OCI-LY7 (cell line): ENCODE data around the gene ZNF14. TPM values are rescaled to one million over a fixed set of nuclear protein-coding genes. Genes with fewer than 3 reads are reported as not detected.

Experiments
- BruUV-seq: library from RNA; stranded (reverse); fragments of 400-500 nt; replicated peaks from 2 replicates; lab custom pipeline; 2021; lab: Mats Ljungman, UMichigan
- CTCF ChIA-PET: fragments of 300-600 bp; sonication (Branson Sonifier 250); formaldehyde crosslinking; loops from one replicate; lab custom pipeline; 2022; ENCODE audit warnings: antibody characterized with exemption; ENCODE audit not compliant: unreplicated experiment; lab: Charles Lee
- POLR2A ChIA-PET: fragments of 300-600 bp; sonication (Branson Sonifier 250); formaldehyde crosslinking; loops from one replicate; lab custom pipeline; 2022; ENCODE audit warnings: antibody characterized with exemption; lab: Charles Lee
- DNase-seq: peaks from one replicate; pipeline ENCODE4 v3.0.0-alpha.2; 2015; ENCODE audit warnings: low spot score
- H2AFZ ChIP-seq: fragments of 200-600 bp; sonication (generic), shearing (Covaris generic); 2 replicates; pipeline ENCODE4 v1.6.1; 2014; ENCODE audit warnings: mild to moderate bottlenecking, antibody characterized with exemption, low read length, moderate library complexity
- H3K27ac ChIP-seq: fragments of 200-600 bp; sonication (generic); 2 replicates; pipeline ENCODE4 v1.5.1; 2014; ENCODE audit warnings: mixed run types, low read depth, mild to moderate bottlenecking, moderate library complexity, low read length, inconsistent platforms; ENCODE audit not compliant: poor library complexity, severe bottlenecking
- H3K36me3 ChIP-seq: fragments of 200-600 bp; sonication (generic); 2 replicates; pipeline ENCODE4 v1.6.1; 2014; ENCODE audit warnings: mild to moderate bottlenecking, antibody characterized with exemption, low read length, moderate library complexity, mixed read lengths; ENCODE audit not compliant: insufficient read depth
- H3K4me1 ChIP-seq: fragments of 200-600 bp; sonication (generic); 2 replicates; pipeline ENCODE4 v1.5.1; 2014; ENCODE audit warnings: mild to moderate bottlenecking, low read length; ENCODE audit not compliant: insufficient read depth, poor library complexity, severe bottlenecking
- H3K4me2 ChIP-seq: fragments of 200-600 bp; sonication (generic); 2 replicates; pipeline ENCODE4 v1.6.1; 2014; ENCODE audit warnings: mild to moderate bottlenecking, low read length
- H3K4me3 ChIP-seq: fragments of 200-600 bp; sonication (generic); 2 replicates; pipeline ENCODE4 v1.5.1; 2014; ENCODE audit warnings: mild to moderate bottlenecking, low read depth, low read length; ENCODE audit not compliant: poor library complexity, severe bottlenecking
- H3K79me2 ChIP-seq: fragments of 200-600 bp; sonication (generic); 2 replicates; pipeline ENCODE4 v1.6.1; 2016; ENCODE audit warnings: low read depth, mild to moderate bottlenecking, low read length, moderate library complexity, mixed read lengths; ENCODE audit not compliant: insufficient read depth
- H3K9me2 ChIP-seq: fragments of 200-600 bp; sonication (generic); 2 replicates; pipeline ENCODE4 v1.6.1; 2016; ENCODE audit warnings: mild to moderate bottlenecking, low read length, mixed read lengths; ENCODE audit not compliant: insufficient read depth
- H3K9me3 ChIP-seq: fragments of 200-600 bp; sonication (generic); 2 replicates; pipeline ENCODE4 v1.6.1; 2014; ENCODE audit warnings: mild to moderate bottlenecking, mixed run types, low read length, mixed read lengths
- H4K20me1 ChIP-seq: fragments of 200-600 bp; sonication (generic); 2 replicates; pipeline ENCODE4 v1.6.1; 2014; ENCODE audit warnings: mild to moderate bottlenecking, antibody characterized with exemption, low read length, moderate library complexity, mixed read lengths; ENCODE audit not compliant: insufficient read depth
- EZH2phosphoT487 ChIP-seq: fragments of 200-600 bp; sonication (generic); IDR thresholded peaks from 2 replicates; pipeline ENCODE4 v1.6.1; 2018; ENCODE audit warnings: low read depth, borderline replicate concordance, mild to moderate bottlenecking, mixed run types, antibody characterized with exemption, low read length, moderate library complexity, mixed read lengths
- intact Hi-C: fragments of 100-400 bp; cut with micrococcal nuclease; formaldehyde crosslinking; loops from one replicate; pipeline ENCODE4 v1.10.0; 2022; ENCODE audit not compliant: unreplicated experiment
- total RNA-seq, 2 experiments: library from RNA; depleted of rRNA in 1 of 2; stranded (reverse); fragments of >200 nt in 1 of 2; shearing (Covaris generic) in 1 of 2; gene quantifications; 2 replicates each; pipeline ENCODE4 v1.2.3, GENCODE V29; 2014 to 2022
- TF ChIP-seq, protein P1 (sequence below): fragments of 200-600 bp; sonication (generic); conservative IDR thresholded peaks from 2 replicates; pipeline ENCODE4 v1.5.1; 2014; ENCODE audit warnings: mild to moderate bottlenecking, antibody characterized with exemption, low read length, moderate library complexity, mixed read lengths

ZNF14 gene
- total RNA-seq, 2 experiments from 2014 or later: 4.5 to 7.0 TPM

DNA sequence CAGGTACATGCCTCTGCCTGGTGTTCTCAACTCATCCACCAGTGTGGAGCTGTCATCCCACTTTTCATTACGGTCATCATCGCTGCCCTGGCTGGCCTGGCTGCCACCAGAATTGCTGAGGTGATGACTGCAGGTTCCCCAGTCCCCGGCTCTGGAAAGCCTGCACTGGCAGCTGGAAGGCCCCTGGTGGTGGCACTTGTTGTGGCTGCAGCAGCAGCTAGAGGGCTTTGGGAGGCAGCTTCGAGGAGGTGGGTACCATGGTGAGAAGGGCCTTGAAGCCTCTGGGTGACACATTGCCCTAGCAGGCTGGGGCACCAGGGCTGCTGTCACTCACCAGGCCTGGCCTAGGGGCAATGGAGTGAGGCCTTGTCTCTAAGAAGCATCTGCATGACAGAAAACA is 25.3 kb upstream of the ZNF14 start:
- no TSS peak for BruUV-seq
- no peak overlapping the region for H3K4me2 ChIP-seq
- H3K4me1 ChIP-seq: no peaks in the 10 kb centered on the region
- no peaks in the 10 kb centered on the region for H3K79me2 ChIP-seq
- H3K4me3 ChIP-seq: no peak overlapping the region
- ChIA-PET CTCF (no interaction called here), POLR2A (interaction anchor here (0.6 kb wide), 1 partner anchor 55 kb away, joined by 3 read pairs; no protein-coding TSS in a partner anchor)
- TF ChIP-seq, protein P1, sequence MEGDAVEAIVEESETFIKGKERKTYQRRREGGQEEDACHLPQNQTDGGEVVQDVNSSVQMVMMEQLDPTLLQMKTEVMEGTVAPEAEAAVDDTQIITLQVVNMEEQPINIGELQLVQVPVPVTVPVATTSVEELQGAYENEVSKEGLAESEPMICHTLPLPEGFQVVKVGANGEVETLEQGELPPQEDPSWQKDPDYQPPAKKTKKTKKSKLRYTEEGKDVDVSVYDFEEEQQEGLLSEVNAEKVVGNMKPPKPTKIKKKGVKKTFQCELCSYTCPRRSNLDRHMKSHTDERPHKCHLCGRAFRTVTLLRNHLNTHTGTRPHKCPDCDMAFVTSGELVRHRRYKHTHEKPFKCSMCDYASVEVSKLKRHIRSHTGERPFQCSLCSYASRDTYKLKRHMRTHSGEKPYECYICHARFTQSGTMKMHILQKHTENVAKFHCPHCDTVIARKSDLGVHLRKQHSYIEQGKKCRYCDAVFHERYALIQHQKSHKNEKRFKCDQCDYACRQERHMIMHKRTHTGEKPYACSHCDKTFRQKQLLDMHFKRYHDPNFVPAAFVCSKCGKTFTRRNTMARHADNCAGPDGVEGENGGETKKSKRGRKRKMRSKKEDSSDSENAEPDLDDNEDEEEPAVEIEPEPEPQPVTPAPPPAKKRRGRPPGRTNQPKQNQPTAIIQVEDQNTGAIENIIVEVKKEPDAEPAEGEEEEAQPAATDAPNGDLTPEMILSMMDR: peak; percentile 42; the same call in 1 of the 2 replicates
- TF ChIP-seq EZH2phosphoT487: no peak
- no peak overlapping the region for H3K27ac ChIP-seq
- no peaks in the 10 kb centered on the region for H3K9me2 ChIP-seq
- H3K9me3 ChIP-seq: no peaks in the 10 kb centered on the region
- no peaks in the 10 kb centered on the region for H3K36me3 ChIP-seq
- H2AFZ ChIP-seq: no peak overlapping the region
- no peaks in the 10 kb centered on the region for H4K20me1 ChIP-seq
- intact Hi-C loops: no loop called here
- peak; percentile 16 for DNase-seq

DNA sequence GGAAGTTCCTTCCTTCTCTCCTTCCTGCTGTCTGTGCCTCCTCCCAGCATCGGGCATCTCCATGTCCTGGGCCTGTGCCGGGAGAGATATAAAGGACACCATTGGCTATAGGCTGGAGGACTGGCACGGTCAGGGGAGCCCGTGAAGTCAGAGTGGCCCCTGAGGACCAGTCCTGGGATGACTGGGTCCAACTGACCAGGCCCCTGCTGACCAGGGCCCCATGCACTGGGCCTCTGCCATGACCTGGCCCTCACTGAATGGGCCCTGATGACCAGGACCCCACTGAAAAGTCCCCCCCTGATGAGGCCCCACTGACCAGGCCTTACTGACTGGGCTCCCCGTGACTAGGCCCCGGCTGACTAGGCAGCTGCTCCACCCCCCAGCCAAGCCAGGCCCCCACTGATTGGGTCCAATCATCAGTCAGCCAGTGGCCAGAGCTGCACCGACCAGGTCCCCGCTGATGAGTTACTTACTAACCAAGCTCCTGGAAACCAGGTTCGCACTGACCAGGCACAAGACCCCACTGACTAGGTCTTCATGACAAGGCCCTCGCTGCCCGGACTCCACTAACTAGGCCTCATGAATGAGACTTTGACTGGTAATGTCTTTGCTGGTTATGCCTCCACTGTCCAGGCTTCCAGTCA is 20.0 kb upstream of the ZNF14 start:
- Histone ChIP-seq H3K4me3 (no peak overlapping the region), H3K9me3 (no peaks in the 10 kb centered on the region), H3K4me2 (no peak overlapping the region), H2AFZ (no peak overlapping the region), H3K9me2 (no peaks in the 10 kb centered on the region), H4K20me1 (no peaks in the 10 kb centered on the region), H3K27ac (no peak overlapping the region), H3K79me2 (no peaks in the 10 kb centered on the region), H3K36me3 (no peaks in the 10 kb centered on the region), H3K4me1 (no peaks in the 10 kb centered on the region)
- POLR2A ChIA-PET: no interaction called here
- intact Hi-C loops: no loop called here
- CTCF ChIA-PET: no interaction called here
- TF ChIP-seq EZH2phosphoT487: no peak
- TF ChIP-seq, protein P1: no peak
- no peak for DNase-seq
- BruUV-seq: no TSS peak

DNA sequence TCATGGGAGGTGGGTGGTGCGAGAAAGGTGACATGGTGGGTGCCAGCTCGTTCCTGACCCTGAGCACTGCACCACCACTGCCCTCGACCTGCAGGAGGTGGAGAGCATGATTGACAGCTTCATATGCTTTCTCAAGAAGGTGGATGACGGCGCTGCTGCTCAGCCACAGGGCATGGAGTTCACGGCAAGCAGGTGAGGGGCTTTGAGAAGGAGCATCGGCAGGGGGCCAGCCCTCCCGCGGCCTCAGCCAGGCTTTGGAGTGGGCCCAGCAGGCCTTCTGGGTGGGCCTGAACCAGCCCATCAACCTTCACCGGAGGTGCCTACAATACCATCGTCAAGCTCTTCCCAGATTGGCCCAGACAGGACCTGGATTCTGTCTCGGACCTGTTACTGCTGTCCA is 18.9 kb upstream of the ZNF14 start:
- Histone ChIP-seq H3K4me3 (no peak overlapping the region), H3K9me2 (no peaks in the 10 kb centered on the region), H2AFZ (no peak overlapping the region), H3K9me3 (no peaks in the 10 kb centered on the region), H3K36me3 (no peaks in the 10 kb centered on the region), H3K4me1 (no peaks in the 10 kb centered on the region), H3K79me2 (no peaks in the 10 kb centered on the region), H3K4me2 (no peak overlapping the region), H3K27ac (no peak overlapping the region), H4K20me1 (no peaks in the 10 kb centered on the region)
- ChIA-PET CTCF (no interaction called here), POLR2A (no interaction called here)
- no TSS peak for BruUV-seq
- TF ChIP-seq, protein P1: no peak
- no peak for TF ChIP-seq EZH2phosphoT487
- DNase-seq: no peak
- intact Hi-C loops: no loop called here
